ENCODE results near the gene AQP9.

The AQP9 gene

GRCh38 chr15:58221591-58222241, 83.5 kb downstream of the AQP9 start:
- Histone ChIP-seq H3K4me1 (peaks cover 30 to 46% (median 41%) of the 10 kb centered on the region in 10 experiments), H3K4me2 (no peak overlapping the region), H4K20me1 (no peaks in the 10 kb centered on the region), H3K27ac (no peak overlapping the region), H3K36me3 (no peaks in the 10 kb centered on the region), H3K27me3 (no peaks in the 10 kb centered on the region), H3K9ac (no peak overlapping the region), H3K4me3 (no peak overlapping the region), H3K9me3 (replicated peaks in 1 of 11) (peaks cover 0 to 15% (median 10%) of the 10 kb centered on the region in 11 experiments; a peak in 18 of 22 replicates)
- TF ChIP-seq Cebpa-rat (IDR thresholded peaks at IDR 0.05): no peak

GRCh38 chr15:58222679-58223078, 84.5 kb downstream of the AQP9 start:
- Histone ChIP-seq H4K20me1 (no peaks in the 10 kb centered on the region), H3K27ac (no peak overlapping the region), H3K4me1 (peaks cover 32 to 50% (median 46%) of the 10 kb centered on the region in 10 experiments), H3K4me2 (peak overlapping the region in 7 of 11 experiments; percentile 67 to 81 (median 75); a peak in 10 of 22 replicates), H3K36me3 (no peaks in the 10 kb centered on the region), H3K4me3 (no peak overlapping the region), H3K9ac (no peak overlapping the region; a peak in 1 of 22 replicates), H3K9me3 (replicated peaks in 1 of 11) (peaks cover 0 to 15% (median 10%) of the 10 kb centered on the region in 11 experiments; a peak in 18 of 22 replicates), H3K27me3 (no peaks in the 10 kb centered on the region)
- TF ChIP-seq Cebpa-rat (IDR thresholded peaks at IDR 0.05): no peak

GRCh38 chr15:58223432-58223831, 85.3 kb downstream of the AQP9 start:
- Histone ChIP-seq H3K36me3 (no peaks in the 10 kb centered on the region), H3K9ac (no peak overlapping the region), H3K27me3 (no peaks in the 10 kb centered on the region), H3K9me3 (replicated peaks in 1 of 11) (peaks cover 0 to 15% (median 10%) of the 10 kb centered on the region in 11 experiments; a peak in 18 of 22 replicates), H3K4me1 (peaks cover 38 to 55% (median 52%) of the 10 kb centered on the region in 10 experiments), H3K4me2 (peak overlapping the region; percentile 38 to 81 (median 68); a peak in 21 of 22 replicates), H3K27ac (peak overlapping the region in 1 of 11 experiments; percentile 38; a peak in 1 of 22 replicates), H3K4me3 (no peak overlapping the region), H4K20me1 (no peaks in the 10 kb centered on the region)
- no peak for TF ChIP-seq Cebpa-rat (IDR thresholded peaks at IDR 0.05)

DNA sequence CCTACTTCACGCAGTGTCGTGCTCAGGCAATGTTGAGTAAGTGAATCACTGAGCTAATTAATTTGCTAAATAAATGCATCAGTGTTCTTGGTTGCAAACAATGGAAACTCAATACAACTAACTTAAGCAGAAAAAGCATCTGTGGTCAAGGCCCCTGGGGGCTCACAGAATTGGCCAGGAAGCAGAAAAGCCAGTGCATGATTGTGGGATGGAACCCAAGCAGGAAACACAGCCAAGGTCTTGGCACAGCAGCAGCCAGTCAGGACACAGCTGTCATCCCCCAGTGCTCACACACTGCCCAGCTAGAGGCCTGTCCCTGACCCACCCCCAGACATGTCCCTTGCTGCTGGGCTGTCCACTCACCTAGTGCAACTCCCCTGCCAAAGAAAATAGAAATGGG, 85.9 kb downstream of the AQP9 start:
- Histone ChIP-seq H3K27me3 (no peaks in the 10 kb centered on the region), H3K27ac (peak overlapping the region in 1 of 11 experiments; percentile 38; a peak in 2 of 22 replicates), H3K4me3 (no peak overlapping the region), H3K36me3 (no peaks in the 10 kb centered on the region), H3K9me3 (replicated peaks in 1 of 11) (peaks cover 0 to 15% (median 10%) of the 10 kb centered on the region in 11 experiments; a peak in 18 of 22 replicates), H4K20me1 (no peaks in the 10 kb centered on the region), H3K4me1 (peaks cover 44 to 62% (median 58%) of the 10 kb centered on the region in 10 experiments), H3K4me2 (peak overlapping the region; percentile 38 to 81 (median 68); a peak in 21 of 22 replicates), H3K9ac (0 out of 22 replicates have a peak overlapping the region, but pooled peaks of 1 of the 11 experiments have one; percentile 7)
- TF ChIP-seq Cebpa-rat (IDR thresholded peaks at IDR 0.05): no peak

GRCh38 chr15:58227706-58228543, 89.7 kb downstream of the AQP9 start:
- Histone ChIP-seq H3K9me3 (replicated peaks in 1 of 11) (no peaks in the 10 kb centered on the region), H3K27ac (peak overlapping the region in 9 of 11 experiments; percentile 2 to 58 (median 14); a peak in 9 of 22 replicates), H3K27me3 (no peaks in the 10 kb centered on the region), H3K9ac (peak overlapping the region in 4 of 11 experiments; percentile 1 to 29 (median 13); a peak in 4 of 22 replicates), H3K4me3 (no peak overlapping the region), H4K20me1 (no peaks in the 10 kb centered on the region), H3K4me2 (peak overlapping the region; percentile 32 to 73 (median 50); a peak in 18 of 22 replicates), H3K4me1 (peaks cover 68 to 91% (median 84%) of the 10 kb centered on the region in 10 experiments), H3K36me3 (no peaks in the 10 kb centered on the region)
- no peak for TF ChIP-seq Cebpa-rat (IDR thresholded peaks at IDR 0.05)

DNA sequence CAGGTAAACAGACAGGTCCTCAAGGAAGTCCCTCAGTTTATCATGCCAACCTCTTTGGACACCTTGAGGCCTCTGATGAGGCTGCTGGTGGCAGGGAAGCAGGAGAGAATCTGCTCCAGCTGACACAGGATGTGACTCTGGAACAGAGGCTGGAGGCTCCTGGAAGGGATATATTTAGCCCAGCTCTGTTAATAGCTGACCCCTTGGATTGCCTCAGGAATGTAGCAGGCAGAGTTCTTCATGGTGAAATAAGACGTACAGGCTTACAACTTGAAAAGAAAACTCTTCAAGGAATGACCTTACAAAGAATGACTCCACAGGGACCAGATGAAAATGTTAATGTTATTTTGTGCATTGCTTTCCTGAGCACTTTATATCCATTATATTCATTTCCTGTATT, 90.5 kb downstream of the AQP9 start:
- H3K4me3 ChIP-seq: no peak overlapping the region
- peak overlapping the region in 3 of 11 experiments; percentile 1 to 29 (median 18); a peak in 2 of 22 replicates for H3K9ac ChIP-seq
- peaks cover 65 to 83% (median 76%) of the 10 kb centered on the region in 10 experiments for H3K4me1 ChIP-seq
- no peaks in the 10 kb centered on the region for H3K36me3 ChIP-seq
- no peaks in the 10 kb centered on the region for H3K27me3 ChIP-seq
- H3K4me2 ChIP-seq: peak overlapping the region; percentile 32 to 73 (median 50)
- no peak for TF ChIP-seq Cebpa-rat (IDR thresholded peaks at IDR 0.05)
- no peaks in the 10 kb centered on the region for H3K9me3 ChIP-seq (replicated peaks in 1 of 11)
- no peaks in the 10 kb centered on the region for H4K20me1 ChIP-seq
- H3K27ac ChIP-seq: peak overlapping the region in 7 of 11 experiments; percentile 2 to 58 (median 14); a peak in 6 of 22 replicates

GRCh38 chr15:58229297-58229768, 91.2 kb downstream of the AQP9 start:
- TF ChIP-seq Cebpa-rat (IDR thresholded peaks at IDR 0.05): no peak
- H3K4me2 ChIP-seq: peak overlapping the region; percentile 34 to 88 (median 76); a peak in 21 of 22 replicates
- H3K4me3 ChIP-seq: no peak overlapping the region
- no peak overlapping the region; a peak in 1 of 22 replicates for H3K27ac ChIP-seq
- H3K4me1 ChIP-seq: peaks cover 59 to 77% (median 69%) of the 10 kb centered on the region in 10 experiments
- H3K9ac ChIP-seq: no peak overlapping the region
- no peaks in the 10 kb centered on the region for H4K20me1 ChIP-seq
- H3K9me3 ChIP-seq (replicated peaks in 1 of 11): no peaks in the 10 kb centered on the region
- H3K36me3 ChIP-seq: no peaks in the 10 kb centered on the region
- no peaks in the 10 kb centered on the region for H3K27me3 ChIP-seq

GRCh38 chr15:58232281-58233065, 94.3 kb downstream of the AQP9 start:
- Histone ChIP-seq H3K27ac (no peak overlapping the region), H3K9me3 (replicated peaks in 1 of 11) (peaks cover 4 to 18% (median 13%) of the 10 kb centered on the region in 11 experiments; a peak in 17 of 22 replicates), H3K27me3 (no peaks in the 10 kb centered on the region), H3K4me2 (peak overlapping the region; percentile 9 to 66 (median 47); a peak in 20 of 22 replicates), H3K4me1 (peaks cover 40 to 49% (median 43%) of the 10 kb centered on the region in 10 experiments), H4K20me1 (no peaks in the 10 kb centered on the region), H3K9ac (no peak overlapping the region), H3K36me3 (no peaks in the 10 kb centered on the region), H3K4me3 (no peak overlapping the region)
- no peak for TF ChIP-seq Cebpa-rat (IDR thresholded peaks at IDR 0.05)

All from BLaER1 treated with 17β-estradiol and CSF1 and Interleukin-3, amounts not matched to agents 10 nM and 100 nM (cell line).